Breast epithelium (tissue), 3 donors: Measurements from ENCODE around the gene PDHX.

Experiments used
- POLR2A ChIP-seq: fragments of 450-650 bp; IDR thresholded peaks from one replicate; pipeline ENCODE4 v1.6.1; 2016; ENCODE audit warnings: antibody characterized with exemption, mild to moderate bottlenecking, moderate library complexity
- POLR2AphosphoS5 ChIP-seq, 3 donors: sonication (generic); formaldehyde crosslinking; IDR thresholded peaks; one replicate each; pipeline ENCODE4 v1.6.1; 2017; ENCODE audit warnings: antibody characterized with exemption in 3 of 3
- TF ChIP-seq, protein P1 (sequence below), 3 donors: fragments of 450-650 bp; IDR thresholded peaks; one replicate each; pipeline ENCODE4 v1.5.1; 2016 to 2017; ENCODE audit warnings: antibody characterized with exemption in 3 of 3, mild to moderate bottlenecking in 3 of 3, moderate library complexity in 3 of 3

DNA sequence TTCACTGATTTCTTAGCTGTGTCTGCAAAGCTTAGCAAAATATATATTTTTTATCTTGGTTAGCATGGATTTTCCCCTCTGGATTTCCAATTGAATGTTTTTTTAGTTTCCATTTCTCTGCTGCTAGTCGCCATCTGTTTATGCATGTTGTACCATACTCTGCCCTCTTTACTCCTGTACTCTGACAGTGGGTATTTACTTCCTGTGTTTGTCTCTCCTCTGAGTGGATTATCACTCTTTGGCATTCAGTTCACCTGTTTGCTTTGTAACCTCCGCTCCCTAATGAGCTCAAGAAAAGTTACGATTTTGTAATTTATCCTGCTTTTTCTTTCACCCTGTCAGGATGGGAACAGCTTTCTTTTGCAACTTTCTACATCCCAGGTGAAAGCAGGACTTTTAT, 59.1 kb downstream of the PDHX start:
- TF ChIP-seq POLR2AphosphoS5 (IDR thresholded peaks at IDR 0.05) (no peak), POLR2A (no peak)
- TF ChIP-seq, protein P1, sequence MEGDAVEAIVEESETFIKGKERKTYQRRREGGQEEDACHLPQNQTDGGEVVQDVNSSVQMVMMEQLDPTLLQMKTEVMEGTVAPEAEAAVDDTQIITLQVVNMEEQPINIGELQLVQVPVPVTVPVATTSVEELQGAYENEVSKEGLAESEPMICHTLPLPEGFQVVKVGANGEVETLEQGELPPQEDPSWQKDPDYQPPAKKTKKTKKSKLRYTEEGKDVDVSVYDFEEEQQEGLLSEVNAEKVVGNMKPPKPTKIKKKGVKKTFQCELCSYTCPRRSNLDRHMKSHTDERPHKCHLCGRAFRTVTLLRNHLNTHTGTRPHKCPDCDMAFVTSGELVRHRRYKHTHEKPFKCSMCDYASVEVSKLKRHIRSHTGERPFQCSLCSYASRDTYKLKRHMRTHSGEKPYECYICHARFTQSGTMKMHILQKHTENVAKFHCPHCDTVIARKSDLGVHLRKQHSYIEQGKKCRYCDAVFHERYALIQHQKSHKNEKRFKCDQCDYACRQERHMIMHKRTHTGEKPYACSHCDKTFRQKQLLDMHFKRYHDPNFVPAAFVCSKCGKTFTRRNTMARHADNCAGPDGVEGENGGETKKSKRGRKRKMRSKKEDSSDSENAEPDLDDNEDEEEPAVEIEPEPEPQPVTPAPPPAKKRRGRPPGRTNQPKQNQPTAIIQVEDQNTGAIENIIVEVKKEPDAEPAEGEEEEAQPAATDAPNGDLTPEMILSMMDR (IDR thresholded peaks at IDR 0.05): no peak
